Left cardiac atrium (tissue), 4 donors: ENCODE data around the gene SEMA4D. TPM values are rescaled to one million over a fixed set of nuclear protein-coding genes. Genes with fewer than 3 reads are reported as not detected.

Experiments
- ATAC-seq, 2 donors: fragments of 200-7000 bp; cut with Tn5 transposase; one replicate each; pipeline ENCODE4 v1.9.1; 2020; ENCODE audit warnings: mild to moderate bottlenecking in 2 of 2, moderate library complexity in 2 of 2
- DNase-seq: peaks from one replicate; pipeline ENCODE4 v3.0.0-alpha.2; 2020
- intact Hi-C, 2 donors: fragments of 100-400 bp; cut with DNase I; formaldehyde crosslinking; loops; one replicate each; pipeline versions ENCODE4 v1.14.1 to v1.15.1; 2022 to 2023
- total RNA-seq, 2 donors: library from RNA; stranded (reverse); fragmentation: NEBNext Ultra II Directional; extraction: Animal tissue kit (Norgen Biotek cat#: 25700); gene quantifications; one replicate each; pipeline ENCODE4 v1.2.1, GENCODE V29; 2021
- donor health status: DM: no; HTN: yes; CAD: no.
- donor health status: DM: no; HTN: yes; CAD: no; lungs with severe emphysema.
- donor health status: DM: yes; HTN: yes; CAD: no.
- donor health status: Dilated cardiomyopathy.

Gene SEMA4D
- total RNA-seq, 2 donors from 2014 or later = 17.5 to 22.4 TPM

DNA sequence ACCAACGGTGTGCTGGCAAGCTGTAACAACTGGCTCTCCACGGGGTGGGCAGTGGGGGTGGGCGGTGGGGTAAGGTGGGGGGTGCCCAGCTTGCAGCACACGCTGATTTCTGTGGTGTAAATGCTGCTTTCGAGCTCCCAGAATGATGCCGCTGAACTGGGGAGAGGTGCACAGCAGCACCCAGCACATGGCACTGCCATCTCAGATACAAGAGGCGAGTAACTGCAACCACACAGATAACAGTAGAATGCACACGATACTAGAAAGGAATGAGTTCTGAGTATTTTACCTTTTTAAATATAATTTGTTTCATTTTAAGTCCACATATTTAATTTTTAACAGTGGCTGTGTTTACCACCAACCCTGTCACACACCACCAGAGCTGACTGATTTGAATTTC, 87.9 kb downstream of the SEMA4D start:
- intact Hi-C loops = no loop called here
- no peak for DNase-seq
- no peak for ATAC-seq

DNA sequence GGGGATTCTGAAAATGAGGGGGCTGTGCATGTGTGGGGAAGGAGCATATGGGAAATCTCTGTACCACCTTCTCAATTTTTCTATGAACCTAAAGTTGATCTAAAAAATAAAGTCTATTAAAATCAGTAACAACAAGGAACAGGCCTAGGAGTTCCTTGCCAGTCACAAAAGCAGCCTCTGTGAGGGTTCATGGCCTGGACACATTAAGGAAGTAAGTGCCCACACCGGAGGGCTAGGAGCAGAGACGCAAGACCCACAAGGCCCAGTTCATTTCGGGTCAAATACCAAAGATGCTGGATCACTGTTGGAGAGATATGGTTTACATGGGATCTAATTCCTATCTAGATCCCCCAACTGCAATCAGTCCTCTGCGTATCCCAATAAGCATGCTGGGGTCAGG, 88.4 kb downstream of the SEMA4D start:
- DNase-seq (no peak), ATAC-seq (no peak)
- intact Hi-C loops = loop anchor here in 1 of 2 donors (5.0 kb wide), 1 partner anchor 138 kb away; no protein-coding TSS in a partner anchor

DNA sequence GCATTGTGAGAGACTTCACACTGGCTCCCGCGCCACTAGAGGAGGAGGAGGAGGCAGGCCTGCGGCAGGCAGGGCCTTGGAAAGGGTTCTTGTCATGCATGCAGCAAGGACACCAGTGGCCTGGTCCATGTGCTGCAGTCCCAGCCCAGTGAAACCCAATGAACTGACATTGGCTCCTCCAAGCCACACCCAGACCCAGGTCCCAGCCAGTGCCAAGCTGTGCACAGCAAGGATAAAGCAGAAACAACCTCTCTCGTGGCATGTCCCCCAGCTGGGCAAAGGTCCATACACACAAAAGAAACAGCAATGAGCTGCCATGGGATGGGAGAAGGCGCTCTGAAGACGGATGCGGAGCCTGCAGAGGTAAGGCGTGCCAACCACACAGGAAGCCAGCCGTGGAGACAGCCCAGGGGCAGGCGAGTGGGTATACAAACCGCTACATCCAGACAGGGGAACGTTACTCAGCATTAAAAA, 89.2 kb downstream of the SEMA4D start:
- ATAC-seq = peak in 1 of 2 donors; percentile 32
- intact Hi-C loops = loop anchor here in 1 of 2 donors (5.0 kb wide), 1 partner anchor 139 kb away; no protein-coding TSS in a partner anchor
- no peak for DNase-seq

DNA sequence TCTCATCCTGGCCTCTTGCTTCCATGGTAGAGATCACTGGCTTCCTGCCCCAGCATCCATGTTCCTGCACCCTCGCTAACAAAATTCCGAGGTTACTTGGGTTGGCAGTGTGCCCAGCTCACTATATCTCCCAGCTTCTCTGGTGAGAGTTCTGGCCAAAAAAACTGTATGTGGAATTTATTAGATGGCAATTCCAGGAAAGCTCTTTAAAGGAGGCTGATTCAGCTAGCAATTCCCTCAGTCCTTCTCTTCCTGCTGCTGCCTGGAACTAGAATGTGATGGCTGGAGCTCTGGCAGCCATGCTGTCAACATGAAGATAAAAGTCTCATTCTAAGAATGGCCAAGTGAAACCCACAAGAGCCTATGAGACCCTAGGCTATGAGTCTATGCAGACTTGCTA, 90.8 kb downstream of the SEMA4D start:
- intact Hi-C loops = loop anchor here in 1 of 2 donors (5.0 kb wide), 1 partner anchor 140 kb away; no protein-coding TSS in a partner anchor
- ATAC-seq = no peak
- no peak for DNase-seq

GRCh38 chr9:89405826-89406225, 92.1 kb downstream of the SEMA4D start:
- intact Hi-C loops = loop anchor here in 1 of 2 donors (5.0 kb wide), 1 partner anchor 141 kb away; no protein-coding TSS in a partner anchor
- ATAC-seq (peak; percentile 50 to 62), DNase-seq (no peak)

DNA sequence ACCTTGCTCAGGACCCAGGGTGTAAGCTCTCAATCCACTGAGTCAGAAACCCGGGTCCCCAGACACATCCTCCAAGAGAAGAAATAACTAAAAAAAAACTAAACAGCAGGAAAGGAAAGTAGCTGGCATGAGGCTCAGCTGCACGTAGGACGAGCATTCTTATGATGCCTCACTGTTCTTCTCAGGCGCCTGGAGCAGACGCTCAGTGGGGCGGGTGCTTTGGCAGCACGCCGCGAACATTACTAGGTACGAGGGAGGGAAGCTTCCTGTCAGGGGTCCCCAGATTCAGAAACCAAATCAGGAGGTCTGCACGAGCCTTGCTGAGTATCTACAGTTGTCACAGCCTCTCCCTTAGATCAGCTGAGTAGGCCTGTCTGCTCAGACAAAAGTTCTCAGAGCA, 93.8 kb downstream of the SEMA4D start:
- intact Hi-C loops = no loop called here
- ATAC-seq (no peak), DNase-seq (no peak)

DNA sequence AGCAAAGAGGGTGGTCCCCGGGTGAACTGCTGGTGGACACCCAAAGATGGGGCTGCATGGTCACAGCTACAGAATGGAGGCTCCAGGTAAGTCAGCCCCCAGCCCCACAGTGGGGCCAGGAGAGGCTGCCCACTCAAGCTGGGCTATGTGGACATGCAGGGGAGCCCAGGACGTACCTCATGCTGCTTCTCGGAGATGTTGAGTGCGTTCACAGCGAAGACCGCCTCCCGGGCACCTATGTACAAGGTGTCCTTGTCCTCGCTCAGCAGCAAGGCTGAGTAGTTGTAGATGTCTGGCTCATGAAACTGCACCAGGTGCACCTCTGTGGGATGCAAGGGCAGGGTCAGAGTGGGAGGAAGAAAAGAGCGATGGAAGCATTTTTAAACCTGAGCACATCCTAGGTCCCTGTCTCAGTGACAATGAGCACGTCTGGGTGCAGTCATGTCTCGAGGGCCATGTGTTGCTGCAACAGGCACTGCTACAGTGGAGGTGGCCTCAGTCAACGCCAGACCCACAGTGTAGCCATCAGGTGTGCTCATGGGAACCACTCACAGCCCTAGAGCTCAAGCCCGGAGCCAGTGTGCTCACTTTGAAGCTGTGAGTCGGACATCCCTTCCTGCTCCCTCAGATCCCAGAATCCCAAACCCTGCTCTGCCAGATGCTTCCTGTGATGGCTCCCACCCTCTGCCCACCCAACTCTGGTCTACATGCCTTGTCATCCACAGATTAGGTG, 95.1 kb downstream of the SEMA4D start:
- DNase-seq = no peak
- no peak for ATAC-seq
- intact Hi-C loops = no loop called here

GRCh38 chr9:89400403-89401116, 97.4 kb downstream of the SEMA4D start:
- DNase-seq = no peak
- peak in 1 of 2 donors; percentile 61 for ATAC-seq
- intact Hi-C loops = no loop called here

GRCh38 chr9:89398621-89399020, 99.3 kb downstream of the SEMA4D start:
- no peak for DNase-seq
- intact Hi-C loops = no loop called here
- ATAC-seq = no peak

GRCh38 chr9:89397471-89397870, 100.4 kb downstream of the SEMA4D start:
- ATAC-seq (no peak), DNase-seq (no peak)
- intact Hi-C loops = no loop called here

GRCh38 chr9:89395931-89396710, 101.8 kb downstream of the SEMA4D start:
- DNase-seq (no peak), ATAC-seq (no peak)
- intact Hi-C loops = no loop called here

DNA sequence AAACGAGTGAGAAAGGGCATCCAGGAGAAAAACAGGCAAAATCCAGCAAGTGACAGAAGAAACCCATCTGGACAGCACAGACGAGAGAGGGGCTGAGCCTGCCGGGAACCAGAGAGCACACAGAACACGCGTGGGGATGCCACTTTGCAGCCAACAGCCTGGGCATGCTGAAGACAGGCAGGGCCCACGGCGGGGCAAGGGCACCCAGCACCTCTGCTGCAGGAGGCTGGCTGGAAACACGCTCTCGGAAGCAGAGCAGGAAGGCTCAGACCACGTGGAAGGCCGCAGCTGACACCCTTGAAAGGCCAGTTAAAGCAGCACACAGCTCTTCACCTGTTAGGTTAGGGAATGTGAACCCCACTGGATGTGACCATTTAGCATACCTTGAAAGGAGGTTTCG, 103.5 kb downstream of the SEMA4D start:
- DNase-seq = no peak
- intact Hi-C loops = no loop called here
- no peak for ATAC-seq

- DNase-seq (no peak), ATAC-seq (no peak)
- intact Hi-C loops = no loop called here
These were observed 106.3 kb downstream of the SEMA4D start for GRCh38 chr9:89391585-89391984.

- no peak for DNase-seq
- ATAC-seq = no peak
- intact Hi-C loops = no loop called here
These were observed 107.3 kb downstream of the SEMA4D start for GRCh38 chr9:89390578-89391116.

DNA sequence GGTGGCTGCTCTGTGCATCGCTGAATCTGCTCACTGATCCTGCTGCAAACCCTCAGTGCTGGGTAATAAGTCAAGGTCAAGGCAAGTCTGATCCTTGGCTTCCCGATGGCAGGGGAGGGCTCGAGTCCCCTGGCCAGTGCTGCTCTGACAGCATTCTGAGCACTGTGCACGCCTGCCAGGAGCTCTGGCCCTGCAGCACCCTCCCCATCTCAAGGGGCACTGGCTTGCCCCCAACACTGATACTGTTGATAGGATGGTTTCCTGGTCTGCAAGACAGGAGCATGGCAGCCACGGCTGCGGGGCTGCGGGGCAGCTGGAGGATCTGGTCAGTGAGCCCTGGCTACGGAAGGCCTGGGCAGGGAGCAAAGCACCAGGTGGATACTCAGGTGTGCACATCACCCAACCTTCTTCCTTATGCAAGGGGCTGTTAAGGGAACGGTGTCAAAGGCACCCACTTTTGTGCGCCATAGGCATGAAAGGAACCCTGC, 107.8 kb downstream of the SEMA4D start:
- DNase-seq = no peak
- intact Hi-C loops = no loop called here
- no peak for ATAC-seq

- ATAC-seq (no peak), DNase-seq (no peak)
- intact Hi-C loops = no loop called here
These were observed 109.1 kb downstream of the SEMA4D start for GRCh38 chr9:89388868-89389177.

GRCh38 chr9:89388084-89388867, 109.6 kb downstream of the SEMA4D start:
- DNase-seq (peak; percentile 52), ATAC-seq (peak; percentile 85 to 86)
- intact Hi-C loops = no loop called here

- intact Hi-C loops = no loop called here
- DNase-seq = no peak
- ATAC-seq = no peak
These were observed 110.6 kb downstream of the SEMA4D start for GRCh38 chr9:89387197-89387849.
